Activated T-cell treated with anti-CD3 and anti-CD28 coated beads, Interleukin-2, amount 50 U/mL, for 48 hours (primary cell): ENCODE results near the gene ATP8B3.

Experiments used
- DNase-seq, 2 experiments: peaks; one replicate each; pipeline ENCODE4 v3.0.0-alpha.2; 2020

The ATP8B3 gene

GRCh38 chr19:1811942-1812425 is at the start of gene ATP8B3:
ATP8B3 (minus strand) TSS chr19:1812276; CDS start chr19:1811736, 540 bp downstream.
- no peak for DNase-seq

GRCh38 chr19:1861599-1862031 is 49.5 kb upstream of the ATP8B3 start:
- no peak for DNase-seq

- DNase-seq = no peak
Measured at GRCh38 chr19:1860821-1861598, 48.9 kb upstream of the ATP8B3 start.

- DNase-seq = peak; percentile 66 to 71
Measured at GRCh38 chr19:1860042-1860775, 48.1 kb upstream of the ATP8B3 start.

- DNase-seq = no peak
Measured at GRCh38 chr19:1859331-1859781, 47.3 kb upstream of the ATP8B3 start.

- DNase-seq = no peak
Measured at GRCh38 chr19:1858412-1859081, 46.5 kb upstream of the ATP8B3 start.

GRCh38 chr19:1857648-1858326 is 45.7 kb upstream of the ATP8B3 start:
- no peak for DNase-seq

- peak; percentile 71 to 79 for DNase-seq
Measured at GRCh38 chr19:1856698-1857603, 44.9 kb upstream of the ATP8B3 start.

GRCh38 chr19:1856345-1856697 is 44.2 kb upstream of the ATP8B3 start:
- peak in 1 of 2 experiments; percentile 50 for DNase-seq

GRCh38 chr19:1855828-1856255 is 43.8 kb upstream of the ATP8B3 start:
- DNase-seq = peak; percentile 66 to 68

GRCh38 chr19:1855040-1855827 is 43.2 kb upstream of the ATP8B3 start:
- DNase-seq = peak; percentile 89 to 93

- DNase-seq = no peak
Measured at GRCh38 chr19:1854542-1855039, 42.5 kb upstream of the ATP8B3 start.

- DNase-seq = no peak
Measured at GRCh38 chr19:1854039-1854541, 42.0 kb upstream of the ATP8B3 start.

GRCh38 chr19:1853295-1854038 is 41.4 kb upstream of the ATP8B3 start:
- peak; percentile 93 to 94 for DNase-seq

- no peak for DNase-seq
Measured at GRCh38 chr19:1852581-1853128, 40.6 kb upstream of the ATP8B3 start.

GRCh38 chr19:1851654-1852580 is 39.8 kb upstream of the ATP8B3 start:
- DNase-seq = peak; percentile 59 to 65

GRCh38 chr19:1850809-1851653 is 39.0 kb upstream of the ATP8B3 start:
- DNase-seq = no peak
